SK-N-DZ (cell line): ENCODE results near the gene DUSP1.
"Not testable (repeated sequence)": the region's sequence is repeated elsewhere in the genome, so short reads cannot be mapped to it uniquely, and the experiment has no call there.

ENCODE experiments used
- DNase-seq: peaks from one replicate; pipeline ENCODE4 v3.0.0-alpha.2; 2015; ENCODE audit warnings: low spot score

Gene DUSP1

DNA sequence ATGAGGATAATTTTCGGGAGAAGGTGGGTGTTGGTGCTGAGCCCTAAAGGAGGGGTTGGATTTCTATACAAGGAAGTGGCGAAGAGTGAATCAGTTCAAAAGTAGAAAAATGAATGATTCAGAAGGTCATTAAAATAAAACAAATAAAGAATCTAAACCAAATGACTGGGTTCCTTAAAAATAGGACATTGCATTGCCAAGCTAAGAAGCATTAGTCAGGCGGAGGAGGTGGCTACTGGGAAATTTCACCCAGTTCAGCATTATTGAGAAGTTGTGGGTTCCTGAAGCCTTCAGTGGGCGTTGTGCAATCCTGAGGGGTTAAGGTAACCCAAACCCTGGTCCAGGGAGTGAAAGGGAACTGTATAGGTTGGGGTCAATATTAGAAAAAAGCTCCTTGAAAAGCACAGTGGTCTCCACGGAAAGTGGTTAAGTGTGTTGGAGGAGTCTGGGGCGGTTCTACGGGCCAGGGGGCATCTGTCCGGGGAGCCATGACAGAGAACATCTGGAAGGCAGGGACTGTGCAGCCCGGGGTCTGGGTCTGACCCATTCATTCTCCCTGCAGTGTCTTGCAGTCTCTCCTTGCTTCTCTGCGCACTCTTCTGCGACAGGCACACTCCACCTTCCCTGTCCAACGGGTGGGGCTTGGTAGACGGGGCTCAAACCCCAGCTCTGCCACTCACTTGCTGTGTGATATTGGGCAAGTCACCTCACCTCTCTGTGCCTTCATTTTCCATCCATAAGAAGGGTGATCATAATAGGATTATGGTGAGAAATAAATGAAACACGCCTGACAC lies 27.6 kb upstream of the DUSP1 start:
- DNase-seq = no peak

DNA sequence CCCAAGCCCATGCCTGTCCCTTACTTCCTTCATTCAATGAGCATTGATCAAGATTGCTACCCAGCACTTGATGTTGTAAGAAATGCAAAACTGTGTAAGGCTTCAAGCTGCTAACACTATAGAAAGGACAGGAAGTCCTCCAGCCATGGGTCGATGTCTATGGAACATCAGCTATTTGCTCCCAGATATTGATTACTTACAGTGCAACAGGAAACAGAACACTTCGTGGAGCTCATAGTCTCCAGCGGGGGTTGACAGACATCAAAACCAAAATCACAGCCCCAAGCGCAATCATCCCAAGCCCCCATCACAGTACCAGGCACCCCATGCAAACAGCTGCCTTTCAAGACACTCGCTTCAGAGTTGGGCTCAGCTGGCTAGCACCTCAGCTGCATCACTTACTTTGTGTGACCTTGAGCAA lies 26.8 kb upstream of the DUSP1 start:
- no peak for DNase-seq

DNA sequence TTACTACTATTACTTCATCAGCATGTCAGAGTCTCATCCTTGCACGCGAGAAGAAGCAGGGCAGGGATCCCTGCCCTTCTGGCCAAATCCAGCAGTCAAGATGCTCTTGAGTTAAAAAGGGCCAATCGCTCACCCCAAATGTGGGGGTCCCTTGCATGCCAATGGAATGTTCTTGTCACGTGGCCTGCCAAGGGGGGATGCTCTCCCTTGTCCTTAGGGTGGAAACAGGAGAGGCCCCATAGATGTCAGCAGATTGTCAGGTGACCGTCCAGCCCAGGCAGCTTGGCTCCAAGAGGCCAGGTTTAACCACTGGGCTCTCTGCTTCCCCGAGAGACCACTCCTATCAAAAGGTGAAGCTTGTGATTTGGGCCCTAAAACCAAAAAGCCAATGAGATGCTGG lies 25.3 kb upstream of the DUSP1 start:
- DNase-seq = no peak

DNA sequence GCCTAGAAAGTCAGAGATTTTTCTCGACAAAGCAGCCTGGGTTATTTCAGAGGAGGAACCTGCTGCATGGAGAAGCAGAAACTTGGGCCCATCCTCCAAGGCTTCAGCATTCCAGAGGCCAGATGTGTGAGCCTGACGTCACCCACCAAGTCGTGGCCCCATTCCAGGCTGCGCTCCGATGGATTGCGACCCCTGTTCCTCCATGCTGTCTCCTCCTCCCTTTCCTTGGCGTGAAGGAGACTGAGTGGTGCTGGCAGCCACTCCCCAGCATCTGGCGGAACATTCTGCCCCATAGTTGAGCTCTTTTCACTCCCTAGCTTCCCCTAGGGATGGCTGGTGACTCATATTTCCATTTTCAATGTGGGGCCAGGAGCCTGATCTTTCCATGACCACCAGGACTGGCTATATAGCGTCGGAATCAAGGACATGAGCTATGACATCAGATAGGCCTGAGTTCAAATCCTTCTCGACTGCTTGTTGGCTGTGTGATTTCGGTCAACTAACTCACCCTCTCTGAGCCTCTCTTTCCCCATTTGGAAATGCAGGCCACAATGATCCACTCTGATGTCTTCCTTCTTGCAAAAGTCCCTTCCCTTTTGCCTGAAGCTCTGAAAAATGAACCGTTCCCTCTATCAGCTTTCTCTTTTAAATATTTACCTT lies 24.5 kb upstream of the DUSP1 start:
- DNase-seq = no peak

DNA sequence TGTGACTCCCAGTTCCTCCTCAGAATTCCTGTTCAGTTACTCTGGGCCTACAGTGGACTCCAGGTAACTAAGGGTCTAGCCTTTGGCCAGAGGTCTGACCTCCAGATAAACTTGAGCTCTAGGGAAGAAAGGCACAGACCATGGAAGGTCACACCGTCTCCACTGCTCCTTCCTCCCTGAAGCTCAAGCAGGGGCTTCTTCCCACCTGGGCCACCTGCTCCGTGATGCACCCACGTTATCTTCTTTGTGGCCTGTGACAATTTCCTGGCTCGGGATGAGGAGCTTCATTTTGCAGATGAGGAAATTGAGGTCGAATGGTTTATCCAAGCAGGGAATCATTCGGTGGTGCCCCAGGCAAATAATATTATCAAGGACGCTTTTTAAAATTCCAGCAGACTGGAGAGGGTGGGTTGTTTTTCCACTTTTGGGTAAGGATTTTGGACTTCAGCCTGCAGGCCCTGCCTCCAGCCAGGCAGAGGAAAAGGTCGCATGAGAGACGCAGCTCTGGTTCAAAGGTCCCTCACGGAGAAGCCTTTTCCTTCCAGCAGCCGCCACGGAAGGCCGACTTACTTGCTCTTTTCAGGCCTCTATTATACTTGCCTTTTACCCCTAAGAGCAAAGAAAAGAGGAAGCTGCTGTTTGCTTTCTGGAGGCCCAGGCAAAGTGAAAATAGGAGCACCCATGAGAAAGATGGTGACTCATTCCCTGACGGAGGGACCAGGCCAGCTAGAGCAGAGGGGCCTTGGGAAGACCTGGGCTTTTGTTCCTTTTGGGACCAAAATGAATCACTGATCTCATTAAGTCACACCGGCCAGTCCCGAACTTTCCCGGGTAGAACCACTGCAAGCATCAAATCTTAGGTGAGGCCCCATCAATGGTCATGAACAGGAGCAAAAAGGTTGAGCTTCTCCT lies 22.8 kb upstream of the DUSP1 start:
- no peak for DNase-seq

DNA sequence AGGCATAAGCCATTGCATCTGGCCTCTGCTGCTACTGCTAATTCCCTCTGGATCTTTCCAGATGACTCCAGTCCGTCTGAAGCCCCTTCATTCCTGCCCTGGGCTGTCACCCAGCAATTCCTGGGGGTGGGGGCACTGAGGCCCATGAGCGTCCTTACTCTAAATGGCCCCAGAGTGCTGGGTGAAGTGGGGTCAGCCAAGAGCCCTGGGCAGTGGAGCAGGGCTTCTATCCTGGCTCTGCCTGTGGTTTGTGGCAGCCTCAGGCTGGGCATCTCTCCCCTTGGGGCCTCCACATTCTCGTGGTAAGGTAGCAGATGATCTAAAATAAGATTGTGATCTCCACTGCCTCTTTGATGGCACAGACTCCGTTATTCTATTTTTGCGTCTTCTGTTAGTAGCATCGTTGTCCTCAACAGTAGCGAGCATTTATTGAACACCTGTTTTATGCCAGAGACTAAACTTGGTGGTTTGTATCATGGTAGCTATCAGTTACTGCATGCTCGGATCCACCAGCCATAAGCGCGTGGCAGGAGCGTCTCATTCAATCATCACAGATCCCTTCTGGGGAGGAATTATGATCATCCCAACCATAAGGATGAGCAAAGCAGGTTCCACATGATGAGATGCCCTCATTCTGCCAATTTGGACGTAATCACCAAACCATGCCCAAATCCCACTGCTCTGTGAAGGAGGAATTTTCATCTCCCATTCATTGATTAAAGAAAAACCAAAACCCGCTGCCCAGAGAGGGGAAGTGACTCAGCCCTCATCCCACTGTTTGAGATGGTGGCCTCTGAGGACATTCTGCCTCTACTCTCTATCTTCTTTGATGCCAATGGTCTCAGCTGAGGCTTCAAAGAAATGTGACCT lies 21.9 kb upstream of the DUSP1 start:
- no peak for DNase-seq

DNA sequence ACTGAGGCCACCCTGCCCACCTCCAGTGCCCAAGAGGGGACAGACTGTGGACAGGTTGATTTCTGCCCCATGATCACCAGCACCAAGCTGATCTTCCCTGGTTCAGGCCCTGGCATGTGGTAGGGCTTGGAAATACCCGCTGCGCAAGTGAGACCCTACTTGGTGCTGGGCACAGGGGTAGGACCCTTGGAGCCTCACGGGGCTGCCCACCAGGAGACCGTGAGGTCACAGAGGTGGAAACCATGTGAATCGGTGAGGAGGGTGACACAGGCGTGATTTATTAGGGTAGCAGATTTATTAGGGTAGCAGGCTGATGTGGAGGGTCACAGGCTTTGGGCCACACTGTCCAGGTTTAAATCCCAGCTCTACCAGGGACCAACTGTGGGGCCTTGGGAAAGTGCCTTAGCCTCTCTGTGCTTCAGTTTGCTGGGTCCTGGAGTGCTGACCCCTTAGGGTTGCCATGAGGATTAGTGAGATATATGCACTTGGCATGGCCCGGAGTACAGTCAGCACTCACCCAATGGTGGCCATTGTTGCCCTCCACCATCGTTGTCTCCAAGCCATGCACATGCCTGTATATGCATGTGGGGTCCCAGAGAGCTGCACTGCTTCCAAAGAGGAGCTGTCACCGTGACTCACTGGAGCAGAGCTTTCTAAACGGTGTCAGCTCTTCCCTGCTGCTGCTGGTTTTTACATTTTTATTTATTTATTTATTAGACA lies 20.9 kb upstream of the DUSP1 start:
- DNase-seq = no peak

DNA sequence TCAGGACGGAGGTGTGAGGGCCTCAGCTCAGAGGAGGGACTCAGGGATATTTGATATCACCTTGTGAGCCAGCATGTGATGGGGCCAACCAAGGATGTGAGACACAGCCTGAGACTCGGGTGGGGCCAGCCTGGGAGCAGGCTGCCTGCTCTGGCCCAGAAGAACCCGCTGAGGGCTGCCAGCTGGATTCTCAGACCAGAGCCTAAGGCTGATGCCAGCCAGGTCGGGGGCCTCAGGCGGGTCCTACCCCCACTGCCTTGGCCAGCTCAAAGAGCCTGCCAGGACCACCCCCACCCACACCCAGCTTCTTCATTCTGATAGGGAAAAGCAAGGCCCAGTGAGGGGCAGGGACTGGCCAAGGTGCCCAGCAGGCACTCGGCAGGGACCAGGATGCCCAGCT lies 20.3 kb upstream of the DUSP1 start:
- no peak for DNase-seq

DNA sequence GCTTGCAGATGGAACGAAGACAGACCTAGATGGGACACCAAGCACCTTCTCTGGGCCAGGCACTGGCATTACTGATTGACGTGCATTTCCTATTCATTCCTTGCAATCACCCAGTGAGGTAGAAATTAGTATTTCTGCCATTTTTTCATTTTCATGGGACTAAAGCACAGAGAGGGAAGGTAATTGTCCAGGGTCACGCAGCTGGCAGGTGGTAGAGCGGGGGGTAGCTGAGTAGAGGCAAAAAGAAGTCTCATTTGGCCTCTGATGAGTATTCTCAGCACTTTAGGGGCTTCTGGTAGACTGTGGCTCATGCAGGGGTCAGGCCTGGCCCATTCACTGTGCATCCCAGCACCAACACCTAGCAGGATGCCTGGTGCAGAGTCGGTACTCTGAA lies 19.5 kb upstream of the DUSP1 start:
- DNase-seq = no peak

DNA sequence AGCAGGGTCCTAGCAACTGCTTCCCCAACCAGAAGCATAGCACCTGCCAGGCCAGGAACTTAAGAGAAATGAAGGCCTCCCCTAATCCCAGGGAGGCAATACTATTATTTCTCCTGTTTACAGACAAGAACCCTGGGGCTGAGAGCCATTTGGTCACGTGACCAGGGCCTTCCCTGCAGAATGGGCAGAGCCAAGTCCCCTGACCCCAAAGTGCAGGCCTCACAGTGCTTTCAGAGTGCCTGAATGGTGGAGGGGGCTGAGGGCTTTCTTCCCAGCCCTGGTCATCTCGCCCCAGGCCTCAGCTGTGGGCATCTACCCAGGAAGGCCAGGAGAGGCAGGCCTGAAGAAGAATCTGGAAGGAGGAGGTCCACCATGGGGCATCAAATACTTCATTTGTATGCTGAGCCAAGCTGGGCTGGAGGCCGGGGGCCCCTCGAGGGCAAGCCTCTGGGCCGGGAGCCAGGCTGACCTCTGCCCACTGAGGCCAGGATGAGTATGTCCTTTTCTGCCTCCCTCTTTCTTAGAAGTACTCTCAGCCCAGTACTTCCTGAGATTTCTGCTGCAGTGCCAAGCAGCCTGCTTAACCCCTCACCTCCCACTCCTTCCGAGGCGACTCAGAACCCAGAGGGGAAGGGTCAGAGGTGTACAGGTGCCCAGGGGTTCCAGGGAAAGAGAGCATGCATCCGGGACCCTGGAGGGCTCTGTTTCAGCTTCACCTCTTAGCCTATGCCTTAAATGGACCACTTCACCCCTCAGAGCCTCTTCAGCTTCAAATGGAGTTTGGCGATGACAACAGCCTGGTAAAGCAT lies 18.9 kb upstream of the DUSP1 start:
- no peak for DNase-seq

DNA sequence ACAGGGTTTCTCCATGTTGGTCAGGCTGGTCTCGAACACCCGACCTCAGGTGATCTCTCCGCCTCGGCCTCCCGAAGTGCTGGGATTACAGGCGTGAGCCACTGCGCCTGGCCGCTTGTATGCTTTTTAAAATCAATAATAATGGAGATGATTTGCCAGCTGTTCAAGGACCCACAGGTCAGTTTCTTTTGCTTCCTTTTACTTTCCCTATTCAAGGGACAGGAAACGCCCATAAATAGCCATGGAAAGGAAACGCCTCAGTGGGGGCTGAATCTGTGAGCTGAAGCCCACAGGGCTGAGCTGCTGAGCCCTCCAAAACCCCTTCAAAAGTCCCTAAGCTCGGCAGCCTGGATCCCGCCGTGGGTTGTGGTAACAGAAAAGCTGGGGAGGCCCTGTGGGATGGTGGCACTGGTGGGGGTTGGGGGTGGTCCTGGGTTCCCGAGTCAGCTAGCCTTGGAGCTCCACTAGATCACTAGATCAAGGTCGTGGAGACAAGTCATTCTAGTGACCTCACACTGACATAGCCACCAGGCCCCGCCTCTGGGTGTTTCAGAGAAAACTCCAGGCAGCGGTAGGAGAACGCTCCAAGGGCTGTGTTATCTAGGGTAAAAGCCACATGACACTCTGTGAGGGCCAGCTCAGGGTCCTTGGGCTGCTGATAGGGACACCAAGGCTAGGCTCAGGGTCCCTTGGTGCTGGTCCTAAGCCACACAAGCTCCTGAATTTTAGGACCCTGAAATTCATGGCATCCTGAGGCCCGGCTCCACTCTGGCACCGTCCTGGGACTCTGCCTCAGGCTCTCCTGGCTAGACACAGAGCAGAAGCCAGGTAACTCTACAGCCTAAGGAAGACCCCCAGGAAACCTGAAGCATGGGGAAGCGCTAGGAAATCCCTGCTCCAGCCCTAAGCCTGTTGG lies 18.0 kb upstream of the DUSP1 start:
- no peak for DNase-seq

DNA sequence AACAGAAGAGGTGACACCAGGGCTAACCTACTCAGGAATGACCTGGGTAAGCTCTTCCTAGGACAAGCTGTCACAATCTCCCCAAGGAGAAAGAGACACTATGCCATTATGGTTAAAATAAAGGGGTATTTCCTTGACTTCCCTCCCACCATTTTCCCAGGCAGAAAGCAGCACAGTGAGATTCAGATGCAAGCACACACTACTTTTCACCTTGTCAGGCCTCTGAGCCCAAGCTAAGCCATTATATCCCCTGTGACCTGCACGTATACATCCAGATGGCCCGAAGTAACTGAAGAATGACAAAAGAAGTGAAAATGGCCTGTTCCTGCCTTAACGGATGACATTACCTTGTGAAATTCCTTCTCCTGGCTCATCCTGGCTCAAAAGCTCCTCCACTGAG lies 16.5 kb upstream of the DUSP1 start:
- not testable (repeated sequence) for DNase-seq

DNA sequence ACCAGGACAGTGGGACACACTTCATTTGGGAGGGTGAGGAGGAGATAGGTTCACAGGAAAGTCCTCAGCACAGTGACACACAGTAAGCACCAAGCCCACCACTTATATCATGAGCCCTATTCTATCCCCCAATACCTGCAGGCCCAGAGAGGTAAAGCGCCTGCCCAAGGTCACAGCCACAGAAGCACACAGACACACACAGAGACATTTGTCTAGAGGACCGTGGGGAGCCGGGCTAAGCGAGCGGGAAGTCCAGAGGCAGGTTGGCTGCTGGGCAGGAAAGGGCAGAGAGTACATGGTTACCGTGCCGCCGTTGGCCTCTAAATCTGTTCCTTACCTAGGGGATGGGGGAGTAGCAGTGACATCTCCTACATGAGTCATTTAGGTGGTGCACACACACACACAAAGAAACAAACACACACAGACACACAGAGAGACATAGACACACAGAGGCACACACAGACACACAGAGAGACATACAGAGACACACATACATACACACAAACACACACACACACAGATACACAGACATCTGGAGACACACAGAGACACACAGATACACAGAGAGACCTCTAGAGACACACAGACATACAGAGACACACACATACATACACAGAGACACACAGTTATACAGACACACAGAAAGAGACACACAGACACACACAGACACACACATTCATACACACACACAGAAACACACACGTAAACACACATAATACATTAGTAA lies 15.9 kb upstream of the DUSP1 start:
- no peak for DNase-seq

DNA sequence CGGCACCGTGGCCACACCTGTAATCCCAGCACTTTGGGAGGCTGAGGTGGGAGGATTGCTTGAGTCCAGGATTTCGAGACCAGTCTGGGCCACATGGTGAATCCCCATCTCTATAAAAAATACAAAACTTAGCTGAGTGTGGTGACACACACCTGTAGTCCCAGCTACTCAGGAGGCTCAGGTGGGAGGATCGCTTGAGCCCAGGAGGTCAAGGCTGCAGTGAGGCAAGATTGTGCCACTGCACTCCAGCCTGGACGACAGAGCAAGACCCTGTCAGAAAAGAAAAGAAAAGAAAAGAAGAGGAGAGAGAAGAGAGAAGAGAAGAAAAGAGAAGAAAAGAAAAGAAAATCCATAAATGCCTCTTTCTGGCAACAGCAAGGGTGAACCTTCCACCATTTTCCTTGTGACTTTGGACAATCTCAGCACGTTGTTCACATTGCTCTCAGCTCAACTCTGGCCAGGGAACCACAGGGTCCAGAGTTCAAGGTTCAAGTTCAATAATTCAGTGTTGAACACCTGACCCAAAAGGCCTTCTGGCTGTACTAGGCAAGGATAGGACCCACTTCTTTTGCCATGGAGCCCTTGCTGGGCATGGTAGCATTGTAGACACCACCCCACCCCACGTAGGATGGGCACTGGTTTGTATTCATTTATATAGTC lies 14.6 kb upstream of the DUSP1 start:
- no peak for DNase-seq

DNA sequence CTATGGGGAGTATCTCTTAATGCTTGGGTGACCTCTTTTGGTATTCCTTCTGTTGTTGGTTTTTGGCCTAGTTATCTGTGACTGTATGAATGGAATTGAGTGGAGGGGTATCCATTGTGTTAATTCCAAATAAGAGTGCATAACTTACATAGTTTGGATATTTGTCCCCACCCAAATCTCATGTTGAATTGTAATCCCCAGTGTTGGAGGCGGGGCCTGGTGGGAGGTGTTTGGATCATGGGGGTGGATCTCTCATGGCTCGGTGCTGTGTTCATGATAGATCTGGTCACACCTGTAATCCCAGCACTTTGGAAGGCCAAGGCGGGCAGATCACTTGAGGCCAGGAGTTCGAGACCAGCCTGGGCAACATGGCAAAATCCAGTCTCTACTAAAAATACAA lies 13.2 kb upstream of the DUSP1 start:
- DNase-seq = not testable (repeated sequence)

DNA sequence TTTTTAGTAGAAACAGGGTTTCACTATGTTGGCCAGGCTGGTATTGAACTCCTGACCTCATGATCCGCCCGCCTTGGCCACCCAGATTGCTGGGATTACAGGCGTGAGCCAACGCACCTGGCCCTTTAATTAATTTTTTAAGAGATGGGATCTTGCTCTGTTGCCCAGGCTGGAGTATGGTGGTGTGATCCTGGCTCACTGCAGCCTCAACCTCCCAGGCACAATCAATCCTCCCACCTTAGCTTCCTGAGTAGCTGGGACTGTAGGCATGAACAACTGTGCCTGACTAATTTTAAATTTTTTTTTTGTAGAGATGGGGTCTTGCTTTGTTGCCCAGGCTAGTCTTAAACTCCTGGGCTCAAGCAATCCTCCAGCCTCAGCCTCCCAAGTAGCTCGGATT lies 12.3 kb upstream of the DUSP1 start:
- not testable (repeated sequence) for DNase-seq
